DOHH2 (cell line): ENCODE results near the gene SCFD2.

Experiments used
- H3F3A ChIP-seq: fragments of 200-600 bp; sonication (generic), shearing (Covaris generic); 2 replicates; pipeline ENCODE4 v1.6.0; 2016; ENCODE audit warnings: antibody characterized with exemption, mild to moderate bottlenecking; ENCODE audit not compliant: control insufficient read depth, insufficient read depth
- H3K27ac ChIP-seq: fragments of 200-600 bp; sonication (generic); 2 replicates; pipeline ENCODE4 v1.5.1; 2014; ENCODE audit warnings: low read depth, mild to moderate bottlenecking, low read length, moderate library complexity
- H3K27me3 ChIP-seq: fragments of 200-600 bp; sonication (generic); 2 replicates; pipeline ENCODE4 v1.6.1; 2014; ENCODE audit warnings: mild to moderate bottlenecking, low read length, mixed read lengths; ENCODE audit not compliant: control insufficient read depth
- H3K36me3 ChIP-seq: fragments of 200-600 bp; sonication (generic); 2 replicates; pipeline ENCODE4 v1.6.1; 2014; ENCODE audit warnings: mild to moderate bottlenecking, low read length, moderate library complexity, mixed read lengths; ENCODE audit not compliant: control insufficient read depth
- H3K4me1 ChIP-seq: fragments of 200-600 bp; sonication (generic); 2 replicates; pipeline ENCODE4 v1.6.1; 2014; ENCODE audit warnings: mild to moderate bottlenecking, low read length, mixed read lengths; ENCODE audit not compliant: control insufficient read depth
- H3K4me2 ChIP-seq: fragments of 200-600 bp; sonication (generic); 2 replicates; pipeline ENCODE4 v1.6.0; 2014; ENCODE audit warnings: mild to moderate bottlenecking, low read length, moderate library complexity
- H3K4me3 ChIP-seq: fragments of 200-600 bp; sonication (generic); 2 replicates; pipeline ENCODE4 v1.5.1; 2014; ENCODE audit warnings: mild to moderate bottlenecking, low read length, mixed read lengths
- H3K79me2 ChIP-seq: fragments of 200-600 bp; sonication (generic); 2 replicates; pipeline ENCODE4 v1.6.1; 2014; ENCODE audit warnings: mild to moderate bottlenecking, low read length, mixed read lengths; ENCODE audit not compliant: control insufficient read depth
- H3K9me2 ChIP-seq: fragments of 200-600 bp; sonication (generic); replicated peaks from 2 replicates; pipeline ENCODE4 v1.6.1; 2014; ENCODE audit warnings: mild to moderate bottlenecking, low read length, mixed read lengths; ENCODE audit not compliant: control insufficient read depth
- H3K9me3 ChIP-seq: fragments of 200-600 bp; sonication (generic); 2 replicates; pipeline ENCODE4 v1.6.1; 2014; ENCODE audit warnings: antibody characterized with exemption, low read length, mixed read lengths; ENCODE audit not compliant: control insufficient read depth, insufficient read depth
- H4K20me1 ChIP-seq: fragments of 200-600 bp; sonication (generic); 2 replicates; pipeline ENCODE4 v1.6.0; 2014; ENCODE audit warnings: low read depth, mild to moderate bottlenecking, antibody characterized with exemption, low read length, moderate library complexity; ENCODE audit not compliant: control insufficient read depth, insufficient read depth
- EZH2phosphoT487 ChIP-seq: fragments of 200-600 bp; sonication (generic); IDR thresholded peaks from 2 replicates; pipeline ENCODE4 v1.6.1; 2017; ENCODE audit warnings: borderline replicate concordance, mild to moderate bottlenecking, antibody characterized with exemption, low read length, moderate library complexity, mixed read lengths
- TF ChIP-seq, protein P1 (sequence below): fragments of 200-600 bp; sonication (generic); IDR thresholded peaks from one replicate; pipeline ENCODE4 v1.5.1; 2014; ENCODE audit warnings: antibody characterized with exemption, mild to moderate bottlenecking, low read depth, low read length; ENCODE audit not compliant: poor library complexity, severe bottlenecking

Gene SCFD2

DNA sequence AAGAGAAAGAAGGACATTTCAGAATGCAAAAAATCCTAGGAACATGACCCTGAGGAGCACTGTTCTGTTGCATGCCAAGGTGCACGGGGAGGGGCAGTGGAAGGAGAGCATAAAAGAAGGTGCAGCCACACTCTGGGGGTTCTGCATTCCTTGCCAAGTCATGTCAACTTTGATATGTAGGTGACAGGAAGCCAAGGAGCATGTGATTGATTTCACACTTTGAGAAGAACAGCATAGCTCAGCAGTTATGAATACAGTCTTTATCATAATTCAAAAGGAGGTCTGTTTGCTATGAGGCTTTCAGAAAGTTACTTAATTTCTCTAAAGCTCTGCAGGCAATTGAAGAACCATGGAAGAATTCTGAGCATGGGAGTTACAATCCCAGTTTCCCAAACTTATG is 50.6 kb downstream of the SCFD2 start:
- Histone ChIP-seq H3K4me1 (no peaks in the 10 kb centered on the region), H3K4me2 (no peak overlapping the region), H3F3A (no peaks in the 10 kb centered on the region), H3K9me2 (no peaks in the 10 kb centered on the region), H3K79me2 (peaks cover 9% of the 10 kb centered on the region), H3K27ac (no peak overlapping the region), H3K4me3 (no peak overlapping the region), H3K27me3 (no peaks in the 10 kb centered on the region), H3K9me3 (no peaks in the 10 kb centered on the region), H4K20me1 (no peaks in the 10 kb centered on the region), H3K36me3 (peaks cover 7% of the 10 kb centered on the region; the same call in 1 of the 2 replicates)
- TF ChIP-seq, protein P1, sequence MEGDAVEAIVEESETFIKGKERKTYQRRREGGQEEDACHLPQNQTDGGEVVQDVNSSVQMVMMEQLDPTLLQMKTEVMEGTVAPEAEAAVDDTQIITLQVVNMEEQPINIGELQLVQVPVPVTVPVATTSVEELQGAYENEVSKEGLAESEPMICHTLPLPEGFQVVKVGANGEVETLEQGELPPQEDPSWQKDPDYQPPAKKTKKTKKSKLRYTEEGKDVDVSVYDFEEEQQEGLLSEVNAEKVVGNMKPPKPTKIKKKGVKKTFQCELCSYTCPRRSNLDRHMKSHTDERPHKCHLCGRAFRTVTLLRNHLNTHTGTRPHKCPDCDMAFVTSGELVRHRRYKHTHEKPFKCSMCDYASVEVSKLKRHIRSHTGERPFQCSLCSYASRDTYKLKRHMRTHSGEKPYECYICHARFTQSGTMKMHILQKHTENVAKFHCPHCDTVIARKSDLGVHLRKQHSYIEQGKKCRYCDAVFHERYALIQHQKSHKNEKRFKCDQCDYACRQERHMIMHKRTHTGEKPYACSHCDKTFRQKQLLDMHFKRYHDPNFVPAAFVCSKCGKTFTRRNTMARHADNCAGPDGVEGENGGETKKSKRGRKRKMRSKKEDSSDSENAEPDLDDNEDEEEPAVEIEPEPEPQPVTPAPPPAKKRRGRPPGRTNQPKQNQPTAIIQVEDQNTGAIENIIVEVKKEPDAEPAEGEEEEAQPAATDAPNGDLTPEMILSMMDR = no peak
- TF ChIP-seq EZH2phosphoT487 = no peak

DNA sequence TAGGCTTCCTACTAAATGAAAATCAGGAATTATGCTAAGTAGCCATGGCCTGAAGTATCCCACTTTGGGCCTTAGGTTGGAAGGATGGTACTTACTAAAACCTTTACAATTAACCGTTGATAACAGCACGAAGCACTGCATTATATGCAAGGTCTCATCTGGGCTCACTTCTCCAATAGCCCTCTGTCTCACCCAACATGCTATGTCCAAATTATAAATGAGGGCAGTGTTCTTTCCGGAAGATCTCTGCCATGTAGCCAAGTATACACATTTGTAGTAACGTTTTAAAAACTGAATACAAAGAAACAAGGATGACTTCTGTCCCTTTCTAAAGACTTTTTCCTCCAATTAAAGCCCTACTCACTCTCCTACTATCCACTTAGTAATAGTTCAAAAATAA is 51.6 kb downstream of the SCFD2 start:
- H3K4me2 ChIP-seq = no peak overlapping the region
- H3K4me1 ChIP-seq = no peaks in the 10 kb centered on the region
- peaks cover 9% of the 10 kb centered on the region for H3K79me2 ChIP-seq
- no peaks in the 10 kb centered on the region for H3K27me3 ChIP-seq
- no peak overlapping the region for H3K4me3 ChIP-seq
- TF ChIP-seq, protein P1 = no peak
- no peak for TF ChIP-seq EZH2phosphoT487
- peaks cover 7% of the 10 kb centered on the region; the same call in 1 of the 2 replicates for H3K36me3 ChIP-seq
- no peaks in the 10 kb centered on the region for H3K9me3 ChIP-seq
- H4K20me1 ChIP-seq = no peaks in the 10 kb centered on the region
- no peaks in the 10 kb centered on the region for H3F3A ChIP-seq
- no peaks in the 10 kb centered on the region for H3K9me2 ChIP-seq
- no peak overlapping the region for H3K27ac ChIP-seq

- no peaks in the 10 kb centered on the region for H3F3A ChIP-seq
- H4K20me1 ChIP-seq = no peaks in the 10 kb centered on the region
- H3K27me3 ChIP-seq = no peaks in the 10 kb centered on the region
- H3K4me1 ChIP-seq = peaks cover 3% of the 10 kb centered on the region
- no peak overlapping the region for H3K4me2 ChIP-seq
- peaks cover 7% of the 10 kb centered on the region; the same call in 1 of the 2 replicates for H3K36me3 ChIP-seq
- no peaks in the 10 kb centered on the region for H3K9me2 ChIP-seq
- H3K79me2 ChIP-seq = peaks cover 4% of the 10 kb centered on the region; the same call in 1 of the 2 replicates
- H3K4me3 ChIP-seq = no peak overlapping the region
- H3K27ac ChIP-seq = no peak overlapping the region
- TF ChIP-seq, protein P1 = no peak
- no peak for TF ChIP-seq EZH2phosphoT487
- H3K9me3 ChIP-seq = no peaks in the 10 kb centered on the region
Observed at GRCh38 chr4:53313510-53313909, 52.4 kb downstream of the SCFD2 start.
